GM12874 (cell line): Measurements from ENCODE around the gene THOC5.

Source experiments
- CTCF ChIP-seq: IDR thresholded peaks from 2 replicates; pipeline ENCODE4 v1.5.1; 2011; ENCODE audit warnings: low read depth, mild to moderate bottlenecking, control low read depth, low read length, moderate library complexity; ENCODE audit not compliant: insufficient read depth

Gene THOC5

DNA sequence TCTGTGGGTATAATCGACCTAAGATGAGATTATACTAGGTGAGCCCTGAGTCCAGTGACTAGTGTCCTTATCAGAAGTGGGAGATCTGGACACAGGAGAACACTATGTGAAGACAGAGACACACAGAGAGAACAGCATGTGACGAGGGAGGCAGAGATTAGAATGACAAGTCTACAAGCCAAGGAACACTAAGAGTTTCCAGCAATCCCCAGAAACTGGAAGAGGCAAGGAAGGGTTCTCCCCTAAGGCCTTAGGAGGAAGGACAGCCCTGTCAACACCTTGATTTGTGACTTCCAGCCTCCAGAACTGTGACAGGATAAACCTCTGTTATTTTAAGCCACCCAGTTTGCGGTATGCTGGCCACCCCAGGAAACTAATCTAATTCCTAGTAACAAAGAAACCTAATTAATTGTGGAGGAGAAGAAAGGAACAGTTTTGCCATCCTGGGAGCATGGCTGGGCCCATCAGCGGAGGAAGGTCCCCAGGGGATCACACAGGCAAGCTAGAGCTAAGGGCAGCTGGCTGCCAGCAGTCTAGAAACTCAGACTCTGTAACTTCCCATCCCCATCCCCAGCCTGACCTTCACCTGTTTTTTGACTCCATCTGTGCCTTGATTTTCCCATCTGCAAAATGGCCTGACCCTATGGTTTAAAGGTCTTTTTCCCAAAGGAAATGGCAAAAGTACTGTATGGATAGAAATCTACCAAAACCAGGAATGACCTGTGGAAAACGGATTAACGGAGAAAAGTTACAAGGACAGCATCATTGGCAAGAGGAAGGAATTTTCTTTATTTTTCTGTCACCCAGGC lies 10.3 kb upstream of the THOC5 start:
- no peak for TF ChIP-seq CTCF

- TF ChIP-seq CTCF, result no peak
Measured at GRCh38 chr22:29559853-29560252, 6.3 kb upstream of the THOC5 start.

- no peak for TF ChIP-seq CTCF
Measured at GRCh38 chr22:29559030-29559429, 5.5 kb upstream of the THOC5 start.

- TF ChIP-seq CTCF, result no peak
Measured at GRCh38 chr22:29555065-29555644, 1.6 kb upstream of the THOC5 start.

- no peak for TF ChIP-seq CTCF
Measured at GRCh38 chr22:29550005-29550404, 3.6 kb downstream of the THOC5 start.

DNA sequence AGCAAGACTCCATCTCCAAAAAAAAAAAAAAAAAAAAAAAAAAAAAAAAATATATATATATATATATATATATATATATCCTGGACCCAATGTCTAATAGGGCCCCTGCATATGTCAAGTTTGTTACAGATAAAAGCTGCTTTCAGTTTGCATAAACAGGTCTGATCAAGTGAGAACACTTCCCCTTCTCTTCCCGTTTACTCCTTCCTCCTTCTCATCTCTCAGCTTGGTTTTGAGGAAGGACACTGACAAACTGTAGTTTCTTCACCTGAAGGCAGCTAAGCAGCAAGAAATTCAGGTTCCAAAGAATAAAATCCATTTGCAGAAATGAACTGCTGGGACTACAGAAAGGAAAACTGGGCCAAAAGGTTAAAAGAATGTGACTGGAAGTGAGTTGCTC lies 11.7 kb downstream of the THOC5 start:
- no peak for TF ChIP-seq CTCF

GRCh38 chr22:29539105-29539504 lies 14.5 kb downstream of the THOC5 start:
- no peak for TF ChIP-seq CTCF
